GM06990 (cell line): ENCODE data around the gene PEPD.

Source experiments
- DNase-seq: peaks from one replicate; pipeline ENCODE4 v3.0.0-alpha.2; 2011; ENCODE audit not compliant: insufficient read length; ENCODE audit errors: extremely low read depth
- H3K27me3 ChIP-seq: replicated peaks from 2 replicates; pipeline ENCODE4 v1.6.0; 2011; ENCODE audit warnings: low read length; ENCODE audit not compliant: control insufficient read depth, insufficient read depth
- H3K36me3 ChIP-seq: 2 replicates; pipeline ENCODE4 v1.5.1; 2011; ENCODE audit warnings: low read length; ENCODE audit not compliant: control insufficient read depth, insufficient read depth
- H3K4me3 ChIP-seq: replicated peaks from 2 replicates; pipeline ENCODE4 v1.5.1; 2011; ENCODE audit warnings: low read depth, mild to moderate bottlenecking, control low read depth, low read length
- TF ChIP-seq, protein P1 (sequence below): IDR thresholded peaks from 2 replicates; pipeline ENCODE4 v1.5.1; 2011; ENCODE audit warnings: low read length, control low read depth, mild to moderate bottlenecking, inconsistent platforms; ENCODE audit not compliant: insufficient read depth, poor library complexity, severe bottlenecking

PEPD gene

DNA sequence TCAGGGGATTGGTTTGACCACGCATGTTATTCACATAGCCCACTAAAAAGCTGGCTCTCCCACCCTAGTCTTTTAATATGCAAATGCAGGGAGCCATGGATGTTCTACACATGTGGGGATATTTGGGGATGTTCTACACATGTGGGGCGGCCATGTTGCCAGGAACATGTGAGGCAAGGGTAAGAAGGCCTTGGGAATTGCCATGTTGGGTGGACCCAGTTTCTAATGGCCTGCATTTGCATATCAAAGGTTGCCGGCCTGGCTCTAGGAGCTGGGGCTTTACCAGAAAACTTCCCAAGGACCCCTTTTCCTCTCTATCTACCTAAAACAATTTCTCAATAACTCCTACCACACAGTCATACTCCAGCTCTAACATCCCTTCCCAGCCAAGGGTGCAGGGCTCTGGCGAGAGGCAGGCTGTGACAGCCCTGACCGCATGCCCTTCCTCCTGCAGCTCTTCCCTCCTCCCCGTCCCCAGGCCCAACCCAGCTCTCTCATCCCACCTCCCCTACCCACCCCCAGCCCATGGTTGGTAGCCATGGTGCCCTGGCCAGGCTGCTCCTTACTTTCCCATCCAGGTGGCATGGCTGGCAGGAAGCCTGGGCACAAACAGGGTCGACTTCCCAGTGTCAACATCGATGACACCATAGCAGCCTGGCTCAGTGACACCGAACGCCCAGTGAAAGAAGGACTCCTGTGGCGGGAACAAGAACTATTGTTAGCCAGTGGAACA is 11.0 kb downstream of the PEPD start:
- TF ChIP-seq, protein P1, sequence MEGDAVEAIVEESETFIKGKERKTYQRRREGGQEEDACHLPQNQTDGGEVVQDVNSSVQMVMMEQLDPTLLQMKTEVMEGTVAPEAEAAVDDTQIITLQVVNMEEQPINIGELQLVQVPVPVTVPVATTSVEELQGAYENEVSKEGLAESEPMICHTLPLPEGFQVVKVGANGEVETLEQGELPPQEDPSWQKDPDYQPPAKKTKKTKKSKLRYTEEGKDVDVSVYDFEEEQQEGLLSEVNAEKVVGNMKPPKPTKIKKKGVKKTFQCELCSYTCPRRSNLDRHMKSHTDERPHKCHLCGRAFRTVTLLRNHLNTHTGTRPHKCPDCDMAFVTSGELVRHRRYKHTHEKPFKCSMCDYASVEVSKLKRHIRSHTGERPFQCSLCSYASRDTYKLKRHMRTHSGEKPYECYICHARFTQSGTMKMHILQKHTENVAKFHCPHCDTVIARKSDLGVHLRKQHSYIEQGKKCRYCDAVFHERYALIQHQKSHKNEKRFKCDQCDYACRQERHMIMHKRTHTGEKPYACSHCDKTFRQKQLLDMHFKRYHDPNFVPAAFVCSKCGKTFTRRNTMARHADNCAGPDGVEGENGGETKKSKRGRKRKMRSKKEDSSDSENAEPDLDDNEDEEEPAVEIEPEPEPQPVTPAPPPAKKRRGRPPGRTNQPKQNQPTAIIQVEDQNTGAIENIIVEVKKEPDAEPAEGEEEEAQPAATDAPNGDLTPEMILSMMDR = no peak
- Histone ChIP-seq H3K36me3 (no peaks in the 10 kb centered on the region; the same call in none of the 2 replicates), H3K27me3 (no peaks in the 10 kb centered on the region), H3K4me3 (no peak overlapping the region)
- no peak for DNase-seq

DNA sequence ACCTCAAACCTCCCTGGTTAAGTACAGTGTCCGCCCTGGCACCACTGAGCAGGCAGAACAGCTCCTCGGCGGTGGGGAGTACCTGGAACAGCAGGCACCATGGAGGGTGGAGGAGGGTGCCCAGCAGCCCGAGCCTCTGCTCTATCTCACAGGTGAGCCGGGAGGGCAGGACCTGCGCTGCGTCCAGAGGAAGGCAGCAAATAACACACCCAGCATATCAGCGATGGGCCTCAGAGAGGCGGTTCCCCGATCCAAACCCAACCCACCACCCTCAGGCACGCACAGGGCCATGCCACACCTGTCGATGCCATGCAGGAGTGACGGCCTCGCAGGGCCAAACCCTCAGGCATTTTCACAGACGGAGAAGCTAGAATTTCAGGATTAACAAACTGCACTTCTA is 11.8 kb downstream of the PEPD start:
- Histone ChIP-seq H3K36me3 (no peaks in the 10 kb centered on the region; the same call in none of the 2 replicates), H3K4me3 (no peak overlapping the region), H3K27me3 (no peaks in the 10 kb centered on the region)
- no peak for DNase-seq
- TF ChIP-seq, protein P1 = no peak

DNA sequence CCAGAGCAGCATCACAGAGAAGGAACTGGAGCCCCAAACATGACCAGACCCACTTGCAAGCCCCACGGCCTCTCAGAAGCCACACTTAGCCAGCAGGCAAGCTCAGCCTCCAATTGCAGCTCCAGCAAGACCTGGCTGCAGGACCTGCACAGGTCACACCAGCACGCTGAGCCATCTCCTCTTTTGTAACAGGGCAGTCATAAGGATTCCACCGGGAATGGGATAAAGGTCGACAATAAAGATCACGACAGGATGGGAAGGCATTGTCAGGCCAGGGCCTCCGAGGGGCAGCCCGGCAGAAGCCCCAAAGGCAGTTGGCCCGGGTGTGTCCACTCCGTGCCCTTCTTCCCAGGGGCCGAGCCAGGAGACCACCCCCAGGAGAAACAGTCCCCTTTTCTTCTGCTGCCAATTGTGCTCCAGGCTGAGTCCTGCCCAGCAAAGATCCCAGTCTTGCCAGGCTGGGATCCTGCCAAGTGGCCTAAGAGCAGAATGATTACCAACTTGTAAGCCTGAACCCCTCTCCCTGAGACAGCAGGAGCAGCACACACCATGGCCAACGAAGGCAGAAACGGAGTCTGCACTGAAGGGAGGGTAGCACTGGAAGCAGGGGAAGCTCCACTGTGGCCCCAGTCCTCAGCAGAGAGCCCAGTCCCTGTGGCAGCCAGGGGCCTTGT is 12.5 kb downstream of the PEPD start:
- DNase-seq = no peak
- H3K4me3 ChIP-seq = no peak overlapping the region
- TF ChIP-seq, protein P1 = no peak
- H3K27me3 ChIP-seq = no peaks in the 10 kb centered on the region
- H3K36me3 ChIP-seq = no peaks in the 10 kb centered on the region; the same call in none of the 2 replicates

DNA sequence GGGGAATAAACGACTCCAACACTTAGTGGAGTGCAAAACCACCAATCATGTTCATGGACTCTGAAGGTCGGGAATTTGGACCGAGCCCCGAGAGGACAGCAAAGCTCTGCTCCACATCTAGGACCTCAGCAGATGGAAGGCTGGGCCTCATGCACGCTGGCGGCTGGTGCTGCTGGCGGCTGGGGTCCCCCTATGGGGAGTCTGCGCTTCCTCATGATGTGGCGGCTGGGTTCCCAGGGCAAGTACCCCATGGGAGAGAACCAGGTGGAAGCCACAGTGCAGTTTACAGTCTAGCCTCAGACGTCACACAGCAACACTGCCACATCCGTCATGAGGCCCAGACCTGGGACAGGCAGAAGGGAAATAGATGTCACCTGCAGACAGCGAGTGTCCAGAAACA is 13.2 kb downstream of the PEPD start:
- H3K27me3 ChIP-seq = no peaks in the 10 kb centered on the region
- H3K36me3 ChIP-seq = no peaks in the 10 kb centered on the region; the same call in none of the 2 replicates
- TF ChIP-seq, protein P1 = no peak
- DNase-seq = no peak
- no peak overlapping the region for H3K4me3 ChIP-seq

DNA sequence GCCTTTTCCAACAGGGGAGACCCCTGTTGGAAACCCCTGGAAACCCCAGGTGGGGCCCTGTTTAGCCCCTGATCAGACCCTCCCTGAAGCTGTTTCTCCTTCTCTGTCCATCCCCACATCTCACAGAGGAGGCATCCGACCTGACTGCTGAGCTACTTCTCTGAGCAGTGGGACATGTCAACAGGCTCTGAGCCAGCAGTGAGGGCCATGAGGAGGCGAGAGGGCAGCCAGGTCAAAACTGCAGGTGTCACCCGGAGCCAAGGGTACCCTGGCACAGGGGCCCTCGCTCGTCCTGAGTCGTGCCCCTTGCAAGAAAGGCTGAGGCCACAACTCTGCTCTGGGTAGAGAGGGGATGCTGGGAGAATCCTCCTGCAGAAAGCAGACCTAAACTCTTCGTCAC is 13.6 kb downstream of the PEPD start:
- Histone ChIP-seq H3K36me3 (no peaks in the 10 kb centered on the region; the same call in none of the 2 replicates), H3K27me3 (no peaks in the 10 kb centered on the region), H3K4me3 (no peak overlapping the region)
- DNase-seq = no peak
- TF ChIP-seq, protein P1 = no peak
